Effector memory CD8-positive, alpha-beta T cell (primary cell): Measurements from ENCODE around the gene ATPAF2.

Experiments
- ATAC-seq: fragments of 150-1000 bp; cut with Tn5 transposase; replicated peaks from 2 replicates; pipeline ENCODE4 v1.10.0; 2021; ENCODE audit warnings: mild to moderate bottlenecking, moderate library complexity
- DNase-seq, 3 experiments: peaks; one replicate each; pipeline ENCODE4 v3.0.0; 2021
- H3K27ac Mint-ChIP-seq, 2 donors: one replicate each; pipeline ENCODE4 v1.8.0; 2022; ENCODE audit warnings: mild to moderate bottlenecking in 2 of 2, mixed read lengths in 2 of 2, moderate library complexity in 2 of 2
- H3K27me3 Mint-ChIP-seq, 2 donors: one replicate each; pipeline ENCODE4 v1.8.0; 2022; ENCODE audit warnings: mixed read lengths in 2 of 2
- H3K36me3 Mint-ChIP-seq: one replicate; pipeline ENCODE4 v1.8.0; 2022; ENCODE audit warnings: mild to moderate bottlenecking, moderate library complexity, mixed read lengths; ENCODE audit not compliant: insufficient read depth
- H3K4me1 Mint-ChIP-seq, 2 donors: one replicate each; pipeline ENCODE4 v1.8.0; 2022; ENCODE audit warnings: low read depth in 2 of 2, mixed read lengths in 2 of 2
- H3K4me3 Mint-ChIP-seq, 2 donors: one replicate each; pipeline ENCODE4 v1.8.0; 2022; ENCODE audit warnings: mild to moderate bottlenecking in 2 of 2, mixed read lengths in 2 of 2, moderate library complexity in 2 of 2
- H3K9me3 Mint-ChIP-seq, 2 donors: one replicate each; pipeline ENCODE4 v1.8.0; 2022; ENCODE audit warnings: mixed read lengths in 2 of 2

Gene ATPAF2

GRCh38 chr17:18031955-18032354, 7.0 kb downstream of the ATPAF2 start:
- Mint-ChIP-seq H3K4me1 (peaks cover 8 to 12% of the 10 kb centered on the region in 2 donors), H3K36me3 (no peaks in the 10 kb centered on the region), H3K4me3 (no peak overlapping the region), H3K27me3 (no peaks in the 10 kb centered on the region), H3K27ac (no peak overlapping the region), H3K9me3 (no peaks in the 10 kb centered on the region)
- ATAC-seq (no peak), DNase-seq (no peak)

- H3K4me1 Mint-ChIP-seq = peaks cover 23 to 29% of the 10 kb centered on the region in 2 donors
- no peak overlapping the region for H3K4me3 Mint-ChIP-seq
- peaks cover 6% of the 10 kb centered on the region for H3K36me3 Mint-ChIP-seq
- H3K27me3 Mint-ChIP-seq = no peaks in the 10 kb centered on the region
- no peak overlapping the region for H3K27ac Mint-ChIP-seq
- ATAC-seq (no peak), DNase-seq (no peak)
- H3K9me3 Mint-ChIP-seq = no peaks in the 10 kb centered on the region
Measured at GRCh38 chr17:18028952-18029540, 9.9 kb downstream of the ATPAF2 start.

- no peaks in the 10 kb centered on the region for H3K27me3 Mint-ChIP-seq
- H3K9me3 Mint-ChIP-seq = no peaks in the 10 kb centered on the region
- H3K36me3 Mint-ChIP-seq = peaks cover 10% of the 10 kb centered on the region
- DNase-seq = no peak
- ATAC-seq = no peak
- no peak overlapping the region for H3K4me3 Mint-ChIP-seq
- H3K27ac Mint-ChIP-seq = no peak overlapping the region
- H3K4me1 Mint-ChIP-seq = peaks cover 23 to 24% of the 10 kb centered on the region in 2 donors
Measured at GRCh38 chr17:18028114-18028951, 10.6 kb downstream of the ATPAF2 start.

GRCh38 chr17:18027280-18027679, 11.7 kb downstream of the ATPAF2 start:
- no peak for DNase-seq
- no peak for ATAC-seq
- H3K27me3 Mint-ChIP-seq = no peaks in the 10 kb centered on the region
- no peak overlapping the region for H3K4me3 Mint-ChIP-seq
- H3K27ac Mint-ChIP-seq = no peak overlapping the region
- H3K4me1 Mint-ChIP-seq = peaks cover 16 to 17% of the 10 kb centered on the region in 2 donors
- no peaks in the 10 kb centered on the region for H3K9me3 Mint-ChIP-seq
- H3K36me3 Mint-ChIP-seq = peaks cover 13% of the 10 kb centered on the region

GRCh38 chr17:18025945-18026776, 12.8 kb downstream of the ATPAF2 start:
- Mint-ChIP-seq H3K4me3 (peak overlapping the region; percentile 48 to 64), H3K9me3 (no peaks in the 10 kb centered on the region), H3K27me3 (no peaks in the 10 kb centered on the region), H3K36me3 (peaks cover 14% of the 10 kb centered on the region), H3K4me1 (peaks cover 16 to 17% of the 10 kb centered on the region in 2 donors), H3K27ac (peak overlapping the region; percentile 78 to 92)
- ATAC-seq = peak; percentile 93
- DNase-seq = peak; percentile 33 to 49 (median 38)

GRCh38 chr17:18025241-18025944, 13.6 kb downstream of the ATPAF2 start:
- ATAC-seq (peak; percentile 78), DNase-seq (peak in 2 of 3 experiments; percentile 11 to 27)
- Mint-ChIP-seq H3K4me1 (peaks cover 16 to 17% of the 10 kb centered on the region in 2 donors), H3K27ac (peak overlapping the region; percentile 78 to 92), H3K36me3 (peaks cover 14% of the 10 kb centered on the region), H3K27me3 (no peaks in the 10 kb centered on the region), H3K4me3 (peak overlapping the region; percentile 48 to 64), H3K9me3 (no peaks in the 10 kb centered on the region)

- Mint-ChIP-seq H3K9me3 (no peaks in the 10 kb centered on the region), H3K27ac (no peak overlapping the region), H3K4me3 (no peak overlapping the region), H3K4me1 (peaks cover 10 to 14% of the 10 kb centered on the region in 2 donors), H3K36me3 (peaks cover 14% of the 10 kb centered on the region), H3K27me3 (no peaks in the 10 kb centered on the region)
- ATAC-seq (no peak), DNase-seq (no peak)
Measured at GRCh38 chr17:18021372-18021771, 17.6 kb downstream of the ATPAF2 start.

GRCh38 chr17:18020971-18021370, 18.0 kb downstream of the ATPAF2 start:
- DNase-seq (no peak), ATAC-seq (no peak)
- H3K27me3 Mint-ChIP-seq = no peaks in the 10 kb centered on the region
- H3K4me3 Mint-ChIP-seq = no peak overlapping the region
- H3K9me3 Mint-ChIP-seq = no peaks in the 10 kb centered on the region
- no peak overlapping the region for H3K27ac Mint-ChIP-seq
- H3K36me3 Mint-ChIP-seq = peaks cover 14% of the 10 kb centered on the region
- peaks cover 6 to 10% of the 10 kb centered on the region in 2 donors for H3K4me1 Mint-ChIP-seq

GRCh38 chr17:18019838-18020154, 19.2 kb downstream of the ATPAF2 start:
- Mint-ChIP-seq H3K27me3 (no peaks in the 10 kb centered on the region), H3K9me3 (no peaks in the 10 kb centered on the region), H3K4me3 (no peak overlapping the region), H3K27ac (no peak overlapping the region), H3K4me1 (no peaks in the 10 kb centered on the region), H3K36me3 (peaks cover 21% of the 10 kb centered on the region)
- DNase-seq = no peak
- no peak for ATAC-seq

- ATAC-seq (no peak), DNase-seq (no peak)
- Mint-ChIP-seq H3K36me3 (peaks cover 12% of the 10 kb centered on the region), H3K27me3 (no peaks in the 10 kb centered on the region), H3K27ac (no peak overlapping the region), H3K9me3 (no peaks in the 10 kb centered on the region), H3K4me3 (no peak overlapping the region), H3K4me1 (no peaks in the 10 kb centered on the region)
Measured at GRCh38 chr17:18018411-18018921, 20.5 kb downstream of the ATPAF2 start.

GRCh38 chr17:18017958-18018357, 21.0 kb downstream of the ATPAF2 start:
- Mint-ChIP-seq H3K9me3 (no peaks in the 10 kb centered on the region), H3K27me3 (no peaks in the 10 kb centered on the region), H3K4me3 (no peak overlapping the region), H3K27ac (no peak overlapping the region), H3K36me3 (peaks cover 12% of the 10 kb centered on the region), H3K4me1 (no peaks in the 10 kb centered on the region)
- no peak for DNase-seq
- no peak for ATAC-seq

GRCh38 chr17:18016426-18016825, 22.5 kb downstream of the ATPAF2 start:
- Mint-ChIP-seq H3K36me3 (peaks cover 12% of the 10 kb centered on the region), H3K27me3 (no peaks in the 10 kb centered on the region), H3K27ac (no peak overlapping the region), H3K4me3 (no peak overlapping the region), H3K9me3 (no peaks in the 10 kb centered on the region), H3K4me1 (no peaks in the 10 kb centered on the region)
- no peak for DNase-seq
- ATAC-seq = no peak

- Mint-ChIP-seq H3K9me3 (no peaks in the 10 kb centered on the region), H3K4me3 (no peak overlapping the region), H3K27me3 (no peaks in the 10 kb centered on the region), H3K36me3 (peaks cover 12% of the 10 kb centered on the region), H3K27ac (peak overlapping the region; percentile 41 to 46), H3K4me1 (no peaks in the 10 kb centered on the region)
- no peak for ATAC-seq
- DNase-seq = no peak
Measured at GRCh38 chr17:18015593-18015992, 23.4 kb downstream of the ATPAF2 start.
